ENCODE data around the gene UBE2G2.

The UBE2G2 gene

GRCh38 chr21:44816761-44817505, 15.3 kb upstream of the UBE2G2 start:
- TF ChIP-seq, protein P1, sequence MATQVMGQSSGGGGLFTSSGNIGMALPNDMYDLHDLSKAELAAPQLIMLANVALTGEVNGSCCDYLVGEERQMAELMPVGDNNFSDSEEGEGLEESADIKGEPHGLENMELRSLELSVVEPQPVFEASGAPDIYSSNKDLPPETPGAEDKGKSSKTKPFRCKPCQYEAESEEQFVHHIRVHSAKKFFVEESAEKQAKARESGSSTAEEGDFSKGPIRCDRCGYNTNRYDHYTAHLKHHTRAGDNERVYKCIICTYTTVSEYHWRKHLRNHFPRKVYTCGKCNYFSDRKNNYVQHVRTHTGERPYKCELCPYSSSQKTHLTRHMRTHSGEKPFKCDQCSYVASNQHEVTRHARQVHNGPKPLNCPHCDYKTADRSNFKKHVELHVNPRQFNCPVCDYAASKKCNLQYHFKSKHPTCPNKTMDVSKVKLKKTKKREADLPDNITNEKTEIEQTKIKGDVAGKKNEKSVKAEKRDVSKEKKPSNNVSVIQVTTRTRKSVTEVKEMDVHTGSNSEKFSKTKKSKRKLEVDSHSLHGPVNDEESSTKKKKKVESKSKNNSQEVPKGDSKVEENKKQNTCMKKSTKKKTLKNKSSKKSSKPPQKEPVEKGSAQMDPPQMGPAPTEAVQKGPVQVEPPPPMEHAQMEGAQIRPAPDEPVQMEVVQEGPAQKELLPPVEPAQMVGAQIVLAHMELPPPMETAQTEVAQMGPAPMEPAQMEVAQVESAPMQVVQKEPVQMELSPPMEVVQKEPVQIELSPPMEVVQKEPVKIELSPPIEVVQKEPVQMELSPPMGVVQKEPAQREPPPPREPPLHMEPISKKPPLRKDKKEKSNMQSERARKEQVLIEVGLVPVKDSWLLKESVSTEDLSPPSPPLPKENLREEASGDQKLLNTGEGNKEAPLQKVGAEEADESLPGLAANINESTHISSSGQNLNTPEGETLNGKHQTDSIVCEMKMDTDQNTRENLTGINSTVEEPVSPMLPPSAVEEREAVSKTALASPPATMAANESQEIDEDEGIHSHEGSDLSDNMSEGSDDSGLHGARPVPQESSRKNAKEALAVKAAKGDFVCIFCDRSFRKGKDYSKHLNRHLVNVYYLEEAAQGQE (IDR thresholded peaks at IDR 0.05; ENCODE audit: insufficient read depth in 1 of 2, low read depth in 2 of 2, low read length in 2 of 2) = no peak
- TF ChIP-seq POLR2AphosphoS5 (IDR thresholded peaks at IDR 0.05; ENCODE audit: low read depth, low read length) (no peak), SIN3A (IDR thresholded peaks at IDR 0.05; ENCODE audit: borderline replicate concordance, insufficient read depth, low read length) (no peak), FOXP2 (optimal IDR thresholded peaks at IDR 0.05; ENCODE audit: borderline replicate concordance, extremely low read depth, extremely low read length, insufficient read depth) (no peak), TAF1 (IDR thresholded peaks at IDR 0.05; ENCODE audit: borderline replicate concordance, insufficient read depth, low read length) (no peak)

- no peak for TF ChIP-seq POLR2AphosphoS5 (IDR thresholded peaks at IDR 0.05; ENCODE audit: low read depth, low read length)
- no peak for TF ChIP-seq SIN3A (IDR thresholded peaks at IDR 0.05; ENCODE audit: borderline replicate concordance, insufficient read depth, low read length)
- TF ChIP-seq, protein P1 (IDR thresholded peaks at IDR 0.05; ENCODE audit: insufficient read depth in 1 of 2, low read depth in 2 of 2, low read length in 2 of 2) = no peak
- TF ChIP-seq FOXP2 (optimal IDR thresholded peaks at IDR 0.05; ENCODE audit: borderline replicate concordance, extremely low read depth, extremely low read length, insufficient read depth) = no peak
- no peak for TF ChIP-seq TAF1 (IDR thresholded peaks at IDR 0.05; ENCODE audit: borderline replicate concordance, insufficient read depth, low read length)
These were observed 14.4 kb upstream of the UBE2G2 start for GRCh38 chr21:44815852-44816628.

- TF ChIP-seq FOXP2 (optimal IDR thresholded peaks at IDR 0.05; ENCODE audit: borderline replicate concordance, extremely low read depth, extremely low read length, insufficient read depth) (no peak), POLR2AphosphoS5 (IDR thresholded peaks at IDR 0.05; ENCODE audit: low read depth, low read length) (no peak), TAF1 (IDR thresholded peaks at IDR 0.05; ENCODE audit: borderline replicate concordance, insufficient read depth, low read length) (no peak), SIN3A (IDR thresholded peaks at IDR 0.05; ENCODE audit: borderline replicate concordance, insufficient read depth, low read length) (no peak)
- TF ChIP-seq, protein P1 (IDR thresholded peaks at IDR 0.05; ENCODE audit: insufficient read depth in 1 of 2, low read depth in 2 of 2, low read length in 2 of 2) = no peak
These were observed 13.6 kb upstream of the UBE2G2 start for GRCh38 chr21:44815225-44815624.

DNA sequence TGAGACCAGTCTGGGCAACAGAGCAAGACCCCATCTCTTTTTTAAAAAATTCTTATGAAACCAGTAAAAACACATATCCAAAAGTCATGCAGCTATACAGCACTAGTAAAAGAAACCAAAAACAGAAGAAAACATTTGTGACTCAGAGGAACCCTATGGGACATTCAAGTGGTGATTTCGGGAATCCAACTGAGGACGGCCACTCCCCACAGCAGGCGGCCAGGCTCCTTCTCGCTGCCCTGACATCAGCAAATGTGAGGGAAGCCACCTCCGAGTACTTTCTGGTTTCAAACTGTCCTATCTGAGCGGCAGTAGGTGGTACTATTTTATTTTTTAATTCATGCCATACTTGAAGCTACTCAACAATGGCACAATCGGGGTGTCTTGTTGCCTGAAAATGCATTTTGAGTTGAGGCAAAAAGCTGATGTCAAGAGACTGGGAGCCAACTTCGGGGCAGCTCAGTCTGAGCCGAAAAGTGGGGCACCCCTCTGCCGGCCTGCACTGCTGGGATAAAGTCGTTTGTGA, 12.9 kb upstream of the UBE2G2 start:
- no peak for TF ChIP-seq SIN3A (IDR thresholded peaks at IDR 0.05; ENCODE audit: borderline replicate concordance, insufficient read depth, low read length)
- no peak for TF ChIP-seq TAF1 (IDR thresholded peaks at IDR 0.05; ENCODE audit: borderline replicate concordance, insufficient read depth, low read length)
- TF ChIP-seq, protein P1 (IDR thresholded peaks at IDR 0.05; ENCODE audit: insufficient read depth in 1 of 2, low read depth in 2 of 2, low read length in 2 of 2) = no peak
- TF ChIP-seq FOXP2 (optimal IDR thresholded peaks at IDR 0.05; ENCODE audit: borderline replicate concordance, extremely low read depth, extremely low read length, insufficient read depth) = no peak
- no peak for TF ChIP-seq POLR2AphosphoS5 (IDR thresholded peaks at IDR 0.05; ENCODE audit: low read depth, low read length)
